Testis (tissue), 2 donors: Measurements from ENCODE around the gene BARX1.

ENCODE experiments used
- CTCF ChIP-seq, 3 experiments: fragments of 450-650 bp in 2 of 3; fragments of 200-600 bp in 1 of 3; sonication (generic) in 1 of 3; IDR thresholded peaks; one replicate each; pipeline ENCODE4 v1.5.1; 2016 to 2019; ENCODE audit warnings: antibody characterized with exemption in 3 of 3, mild to moderate bottlenecking in 2 of 3, moderate library complexity in 1 of 3
- POLR2A ChIP-seq: fragments of 450-650 bp; IDR thresholded peaks from one replicate; pipeline ENCODE4 v1.6.1; 2017; ENCODE audit warnings: antibody characterized with exemption, mild to moderate bottlenecking, moderate library complexity

GRCh38 chr9:93990448-93990847 lies 35.3 kb upstream of the BARX1 start:
- TF ChIP-seq CTCF (IDR thresholded peaks at IDR 0.05) = no peak
- no peak for TF ChIP-seq POLR2A
